Measurements from ENCODE around the gene CTNNA2.
"Not testable (repeated sequence)": the region's sequence is repeated elsewhere in the genome, so short reads cannot be mapped to it uniquely, and the experiment has no call there.

CTNNA2 gene

GRCh38 chr2:80139001-80139400, 626.1 kb downstream of the CTNNA2 start:
- no peaks in the 10 kb centered on the region for H3K27me3 ChIP-seq
- no peak overlapping the region for H3K4me3 ChIP-seq (ENCODE audit: low read depth, low read length)
- peaks cover 10% of the 10 kb centered on the region for H3K4me1 ChIP-seq
- no peak for TF ChIP-seq CTCF (IDR thresholded peaks at IDR 0.05; ENCODE audit: low read depth, low read length)
- no peak for DNase-seq
- no peaks in the 10 kb centered on the region for H3K36me3 ChIP-seq
- H3K9me3 ChIP-seq, result no peaks in the 10 kb centered on the region

GRCh38 chr2:80141007-80141726, 628.3 kb downstream of the CTNNA2 start:
- DNase-seq, result no peak
- TF ChIP-seq CTCF (IDR thresholded peaks at IDR 0.05; ENCODE audit: low read depth, low read length), result no peak
- Histone ChIP-seq H3K9me3 (no peaks in the 10 kb centered on the region), H3K4me1 (peaks cover 23% of the 10 kb centered on the region), H3K4me3 (ENCODE audit: low read depth, low read length) (no peak overlapping the region), H3K27me3 (no peaks in the 10 kb centered on the region), H3K36me3 (no peaks in the 10 kb centered on the region)

- no peaks in the 10 kb centered on the region for H3K9me3 ChIP-seq
- peaks cover 33% of the 10 kb centered on the region for H3K4me1 ChIP-seq
- no peak for TF ChIP-seq CTCF (IDR thresholded peaks at IDR 0.05; ENCODE audit: low read depth, low read length)
- H3K4me3 ChIP-seq (ENCODE audit: low read depth, low read length), result no peak overlapping the region
- no peaks in the 10 kb centered on the region for H3K27me3 ChIP-seq
- DNase-seq, result no peak
- no peaks in the 10 kb centered on the region for H3K36me3 ChIP-seq
Measured at GRCh38 chr2:80145499-80145898, 632.6 kb downstream of the CTNNA2 start.

- H3K36me3 ChIP-seq; DNase-seq; H3K27me3 ChIP-seq; H3K4me3 ChIP-seq (ENCODE audit: low read depth, low read length); H3K9me3 ChIP-seq: not testable (repeated sequence)
- peaks cover 30% of the 10 kb centered on the region for H3K4me1 ChIP-seq
Measured at GRCh38 chr2:80146757-80147156, 633.9 kb downstream of the CTNNA2 start.

GRCh38 chr2:80147690-80148089, 634.8 kb downstream of the CTNNA2 start:
- peaks cover 23% of the 10 kb centered on the region for H3K4me1 ChIP-seq
- no peak for TF ChIP-seq CTCF (IDR thresholded peaks at IDR 0.05; ENCODE audit: low read depth, low read length)

GRCh38 chr2:80148906-80149305, 636.1 kb downstream of the CTNNA2 start:
- DNase-seq, result no peak
- no peaks in the 10 kb centered on the region for H3K27me3 ChIP-seq
- H3K4me3 ChIP-seq (ENCODE audit: low read depth, low read length), result no peak overlapping the region
- TF ChIP-seq CTCF (IDR thresholded peaks at IDR 0.05; ENCODE audit: low read depth, low read length), result no peak
- no peaks in the 10 kb centered on the region for H3K9me3 ChIP-seq
- H3K4me1 ChIP-seq, result peaks cover 23% of the 10 kb centered on the region
- no peaks in the 10 kb centered on the region for H3K36me3 ChIP-seq

More at GRCh38 chr2:80147690-80148089, 634.8 kb downstream of the CTNNA2 start:
- Histone ChIP-seq H3K4me3 (ENCODE audit: low read depth, low read length) (no peak overlapping the region), H3K9me3 (no peaks in the 10 kb centered on the region), H3K27me3 (no peaks in the 10 kb centered on the region), H3K36me3 (no peaks in the 10 kb centered on the region)
- DNase-seq, result peak; percentile 33

Measured in BE2C (cell line).